NCI-H2196 (cell line): ENCODE results near the gene UPP1.
"Not testable (repeated sequence)": the region's sequence is repeated elsewhere in the genome, so short reads cannot be mapped to it uniquely, and the experiment has no call there.

Experiments used
- DNase-seq: peaks from one replicate; lab custom pipeline; 2025; ENCODE audit not compliant: unreplicated experiment; lab: John Stamatoyannopoulos, UW

Gene UPP1

DNA sequence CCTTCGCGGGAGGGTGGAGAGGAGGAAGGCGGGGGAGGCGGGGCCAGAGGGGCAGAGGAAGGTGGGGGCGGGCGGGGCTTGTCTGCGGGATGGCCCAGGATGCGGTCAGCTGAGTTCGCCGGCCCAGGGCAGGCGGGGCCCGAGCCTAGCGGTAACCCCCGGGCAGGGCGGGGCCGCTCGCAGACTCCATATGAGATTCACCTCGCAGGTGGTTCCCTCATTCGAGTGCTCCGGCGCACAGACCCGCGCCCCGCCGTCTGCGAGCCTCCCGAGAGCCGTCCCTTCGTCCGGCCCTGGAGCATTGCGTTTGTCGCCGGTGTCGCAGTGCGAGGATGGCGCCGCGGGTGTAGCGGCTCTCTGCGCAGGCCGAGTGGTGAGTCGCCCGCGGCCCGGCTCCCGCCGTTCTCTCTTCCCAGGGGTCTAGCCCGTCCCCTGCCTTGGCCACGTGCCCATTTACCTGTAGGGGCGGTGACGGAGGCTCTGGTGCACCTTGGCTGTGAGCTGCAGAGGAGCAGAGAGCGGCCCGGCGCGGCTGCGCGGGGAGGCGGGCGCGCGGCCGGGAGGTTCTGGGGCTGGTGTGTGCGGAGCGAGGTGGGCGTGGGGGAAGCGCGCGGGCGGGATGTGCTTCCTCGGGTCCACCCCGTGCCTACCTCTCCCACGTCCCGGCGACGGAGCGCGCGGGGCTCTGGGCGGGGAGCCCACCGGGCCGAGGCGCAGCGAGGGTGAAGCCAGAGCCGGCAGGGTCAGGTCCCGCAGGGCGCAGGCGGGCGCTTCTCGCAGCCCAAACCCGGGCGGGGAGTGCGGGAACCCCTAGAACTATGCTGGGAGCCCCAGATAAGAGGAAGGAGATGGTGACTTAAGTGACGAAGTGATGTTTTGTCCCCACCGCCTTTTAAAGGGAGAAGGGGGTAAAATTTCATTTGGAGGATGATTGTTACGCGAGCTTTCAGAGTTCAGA lies at the start of gene UPP1:
Gene UPP1, plus strand, starts transcription at position 220 of the 958 bp plus-strand sequence. CDS start 5,519 bp downstream, outside the sequence.
- peak; percentile 83 for DNase-seq

- no peak for DNase-seq
These were observed 48.0 kb upstream of the UPP1 start for GRCh38 chr7:48040944-48041652.

DNA sequence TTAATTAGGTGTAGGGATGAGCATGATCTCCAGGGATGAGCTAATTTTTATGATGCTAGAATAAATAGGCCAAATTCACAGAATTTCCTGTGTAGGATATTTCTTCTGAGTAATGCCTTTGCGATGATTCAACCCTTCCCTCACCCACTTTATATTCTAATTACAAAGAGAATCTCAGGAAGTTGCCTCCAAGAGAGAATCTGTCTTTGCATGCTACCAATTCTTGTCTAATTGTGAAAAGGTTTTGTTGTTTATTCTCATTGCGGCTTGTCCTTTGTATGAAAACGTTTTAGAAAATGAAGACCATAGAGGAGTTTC lies 47.5 kb upstream of the UPP1 start:
- DNase-seq = no peak

GRCh38 chr7:48042216-48042615 lies 46.8 kb upstream of the UPP1 start:
- DNase-seq = no peak

DNA sequence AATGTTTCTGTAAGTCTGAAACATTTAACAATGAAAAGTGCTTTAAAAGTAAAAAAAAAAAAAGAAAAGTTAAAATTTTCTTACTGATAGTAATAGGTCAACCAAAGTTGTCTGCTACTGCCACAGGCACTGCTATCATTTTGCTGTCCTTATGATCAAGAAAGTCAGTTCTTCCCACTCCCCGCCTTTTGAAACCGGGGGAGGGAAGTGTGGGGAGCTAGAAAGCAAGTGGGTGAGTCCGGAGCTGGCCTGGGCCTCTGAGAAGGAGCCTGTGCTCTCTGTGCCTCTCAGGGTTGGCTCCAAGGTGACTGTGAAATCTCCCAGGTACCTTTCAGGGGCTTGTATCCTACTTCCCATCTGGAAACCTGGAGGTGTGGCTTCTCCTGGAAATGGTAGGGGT lies 46.4 kb upstream of the UPP1 start:
- no peak for DNase-seq

DNA sequence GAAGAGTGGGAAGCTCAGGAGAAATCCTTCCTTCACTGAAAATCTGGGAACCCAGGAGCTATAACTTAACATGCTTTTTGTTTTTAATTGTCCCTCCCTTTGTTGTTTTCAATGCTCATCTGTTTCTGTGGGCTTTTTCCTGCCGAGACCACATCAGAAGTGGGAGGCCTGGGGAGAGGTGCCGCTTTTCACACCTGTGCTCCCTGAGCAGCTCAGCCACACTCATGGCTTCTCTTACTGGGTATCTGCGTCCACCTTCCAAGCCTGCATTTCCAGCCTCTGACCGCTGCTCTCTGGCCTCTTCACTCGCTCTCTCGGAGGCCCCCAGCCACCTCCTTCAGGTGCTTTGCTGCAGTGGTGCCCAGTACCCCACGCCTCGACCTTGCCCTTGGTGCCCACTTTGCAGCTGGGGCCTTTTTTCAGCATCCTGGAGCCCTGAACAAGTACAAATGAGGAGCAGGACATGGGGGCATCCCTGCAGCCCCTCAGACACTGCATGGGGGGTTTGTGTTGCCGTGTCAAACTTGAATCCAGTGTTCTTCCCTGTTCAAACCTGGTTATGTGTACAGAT lies 43.8 kb upstream of the UPP1 start:
- DNase-seq = no peak

GRCh38 chr7:48046458-48046857 lies 42.6 kb upstream of the UPP1 start:
- no peak for DNase-seq

GRCh38 chr7:48048113-48048512 lies 41.0 kb upstream of the UPP1 start:
- DNase-seq = no peak

DNA sequence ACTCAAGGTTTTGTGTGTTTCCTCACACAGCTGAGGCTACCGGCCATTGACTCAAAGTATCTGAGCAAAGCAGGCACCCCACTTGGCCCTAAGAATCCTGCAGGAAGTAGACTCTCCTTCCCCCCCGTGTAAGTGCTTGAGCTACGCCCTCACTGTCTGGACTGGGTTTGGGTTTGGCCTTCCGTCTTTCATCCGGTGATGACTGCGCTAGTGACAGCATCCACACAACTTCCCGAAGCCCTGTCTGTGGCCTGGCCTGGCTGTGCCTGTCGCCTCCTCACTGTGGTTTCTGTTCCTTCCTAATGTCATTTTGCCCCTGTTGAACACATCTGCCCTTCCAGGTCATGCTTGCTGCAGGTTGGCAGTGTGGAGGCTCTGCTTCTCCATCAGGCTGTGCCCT lies 39.2 kb upstream of the UPP1 start:
- DNase-seq = no peak

GRCh38 chr7:48052748-48053147 lies 36.3 kb upstream of the UPP1 start:
- no peak for DNase-seq

- no peak for DNase-seq
These were observed 35.3 kb upstream of the UPP1 start for GRCh38 chr7:48053736-48054135.

DNA sequence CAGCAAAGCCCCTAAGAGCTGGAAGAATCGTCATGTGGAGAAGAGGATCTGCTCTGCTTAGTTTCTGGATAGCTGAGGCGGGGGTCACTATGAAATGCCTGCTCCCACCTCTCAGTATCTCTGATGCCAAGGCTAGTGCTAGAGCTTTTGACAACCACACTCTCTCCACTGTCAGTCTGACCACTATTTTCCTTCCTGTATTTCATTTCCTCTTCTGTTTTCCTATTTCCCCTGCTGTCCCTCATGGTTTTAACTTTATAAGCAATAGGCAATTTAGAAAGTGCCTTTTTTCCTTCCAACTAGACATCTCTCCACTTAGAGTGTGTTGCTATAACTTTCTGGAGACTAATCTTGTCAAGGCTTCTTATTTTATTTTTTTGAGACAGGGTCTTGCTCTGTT lies 30.1 kb upstream of the UPP1 start:
- no peak for DNase-seq

DNA sequence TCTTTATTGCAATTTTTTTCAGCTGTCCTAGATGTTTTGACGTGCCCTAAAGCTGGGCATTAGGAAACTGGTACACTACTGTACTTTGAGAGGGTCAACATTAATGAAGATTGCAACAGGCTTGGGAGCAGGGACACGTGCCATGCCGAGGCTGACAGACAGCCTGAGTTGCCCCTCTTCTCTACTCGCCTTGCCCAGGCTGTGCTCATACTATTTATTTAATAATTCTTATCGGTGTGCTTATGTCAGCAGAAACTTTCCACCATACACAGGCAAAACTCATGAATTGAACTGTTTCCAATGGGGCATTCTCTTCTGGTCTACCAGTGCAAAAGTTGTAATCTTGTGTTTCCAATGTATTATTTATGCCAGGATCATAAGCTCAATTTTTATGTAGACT lies 29.4 kb upstream of the UPP1 start:
- no peak for DNase-seq

- no peak for DNase-seq
These were observed 25.1 kb upstream of the UPP1 start for GRCh38 chr7:48063985-48064384.

- DNase-seq = no peak
These were observed 21.6 kb upstream of the UPP1 start for GRCh38 chr7:48067475-48067874.

GRCh38 chr7:48074204-48074654 lies 14.8 kb upstream of the UPP1 start:
- DNase-seq = no peak

- DNase-seq = no peak
These were observed 11.6 kb upstream of the UPP1 start for GRCh38 chr7:48077423-48077822.

DNA sequence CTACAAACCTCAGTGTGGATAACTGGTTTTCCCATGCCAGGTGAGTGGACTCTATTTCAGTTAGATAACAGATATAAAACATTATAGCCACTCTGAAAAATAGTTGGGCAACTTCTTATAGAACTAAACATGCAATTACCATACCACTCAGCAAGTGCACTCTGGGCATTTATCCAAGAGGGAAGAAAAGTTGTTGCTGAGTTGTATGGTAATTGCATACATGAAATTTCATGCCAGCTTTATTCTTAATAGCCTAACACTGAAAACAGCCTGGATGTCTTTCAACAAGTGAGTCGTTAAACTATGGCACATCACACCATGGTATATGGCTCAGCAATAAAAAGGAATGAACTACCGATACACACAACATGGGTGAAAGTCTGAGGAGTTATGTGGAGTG lies 10.6 kb upstream of the UPP1 start:
- no peak for DNase-seq

- not testable (repeated sequence) for DNase-seq
These were observed 6.7 kb upstream of the UPP1 start for GRCh38 chr7:48082378-48082777.

DNA sequence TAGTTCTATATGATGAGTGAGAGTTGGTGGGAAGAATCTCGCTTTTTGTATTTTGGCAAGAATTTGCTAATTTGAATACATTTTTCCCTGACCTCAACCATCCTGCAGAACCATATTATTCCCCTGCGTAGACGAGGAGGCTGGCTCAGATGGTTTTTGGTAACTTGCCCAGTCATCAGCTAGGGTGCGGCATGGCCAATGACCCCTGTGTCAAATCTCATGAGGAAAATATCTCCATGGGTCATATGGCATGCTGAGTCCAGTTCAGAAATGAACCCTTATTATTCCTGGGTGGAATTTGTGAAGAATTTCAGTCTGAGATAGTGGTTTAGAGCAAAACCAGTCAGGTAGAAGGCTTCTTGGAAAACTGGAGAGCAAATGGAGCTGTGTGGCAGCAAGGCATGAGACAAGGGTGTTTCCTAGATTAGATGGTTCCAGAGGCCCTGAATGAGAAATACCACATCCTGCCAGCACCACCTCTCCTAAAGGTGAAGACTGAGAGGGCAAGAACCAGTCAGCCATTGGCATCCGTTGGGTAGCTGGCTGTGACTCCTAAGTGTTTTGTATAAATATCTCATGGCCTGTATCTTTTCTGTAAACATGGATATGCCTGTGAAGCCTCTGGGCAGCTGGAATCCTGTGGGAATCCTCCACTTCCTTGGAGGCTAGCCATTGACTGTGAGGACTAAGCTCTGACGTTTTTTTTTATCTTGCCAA lies 5.8 kb upstream of the UPP1 start:
- DNase-seq = no peak

DNA sequence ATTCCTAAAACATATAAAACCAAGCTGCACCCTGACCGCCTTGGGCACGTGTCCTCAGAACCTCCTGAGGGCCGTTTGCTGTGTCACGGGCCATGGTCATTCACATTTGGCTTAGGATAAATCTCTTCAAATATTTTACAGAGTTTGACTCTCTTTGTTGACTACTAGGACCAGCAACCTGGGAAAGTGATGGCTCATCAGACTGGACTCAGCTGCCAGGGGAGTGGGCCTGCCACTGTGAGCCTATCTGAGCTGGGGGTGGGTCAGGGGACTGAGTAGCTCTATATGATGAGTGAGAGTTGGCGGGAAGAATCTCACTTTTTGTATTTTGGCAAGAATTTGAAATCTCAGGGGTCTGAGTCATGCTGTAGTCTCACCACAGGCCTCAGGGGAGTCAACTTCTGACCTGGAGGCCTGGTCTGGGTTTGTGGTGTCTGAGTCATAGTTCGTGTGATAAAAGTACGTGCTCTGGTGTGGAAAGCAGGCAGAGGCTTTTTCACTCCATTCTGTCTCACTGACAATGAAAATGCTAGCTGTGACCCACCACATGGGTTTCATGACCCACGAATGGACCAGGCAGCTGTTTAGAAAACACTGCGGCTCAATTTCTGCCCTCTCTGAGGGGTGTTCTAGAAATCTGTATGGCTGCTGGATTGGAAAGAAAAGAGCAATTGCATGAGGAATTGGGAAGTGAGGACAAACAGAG lies 4.2 kb upstream of the UPP1 start:
- no peak for DNase-seq
